Thyroid gland (tissue), 4 donors: ENCODE data around the gene UBAP1. TPM values are rescaled to one million over a fixed set of nuclear protein-coding genes. Genes with fewer than 3 reads are reported as not detected.

Experiments
- DNase-seq, 2 donors: peaks; one replicate each; pipeline ENCODE4 v3.0.0-alpha.2; 2019
- H3K27ac ChIP-seq, 3 donors: fragments of 200-600 bp; sonication (generic); 1 replicate in 2 of 3; 2 replicates in 1 of 3; pipeline ENCODE4 v1.5.1; 2016 to 2019; ENCODE audit warnings: mild to moderate bottlenecking in 1 of 3, moderate library complexity in 1 of 3
- H3K27me3 ChIP-seq: fragments of 200-600 bp; sonication (generic); one replicate; pipeline ENCODE4 v1.5.1; 2019
- H3K36me3 ChIP-seq, 2 donors: fragments of 200-600 bp; sonication (generic); one replicate each; pipeline ENCODE4 v1.5.1; 2016 to 2019
- H3K4me1 ChIP-seq, 2 donors: fragments of 200-600 bp; sonication (generic); one replicate each; pipeline ENCODE4 v1.5.1; 2017 to 2019
- H3K4me3 ChIP-seq, 3 donors: fragments of 200-600 bp; sonication (generic); replicated peaks in 1 of 3; 1 replicate in 2 of 3; 2 replicates in 1 of 3; pipeline ENCODE4 v1.5.1; 2016; ENCODE audit warnings: mild to moderate bottlenecking in 1 of 3
- H3K9me3 ChIP-seq: fragments of 200-600 bp; sonication (generic); one replicate; pipeline ENCODE4 v1.5.1; 2017
- POLR2A ChIP-seq, 2 donors: fragments of 450-650 bp; IDR thresholded peaks; one replicate each; pipeline ENCODE4 v1.6.1; 2017; ENCODE audit warnings: antibody characterized with exemption in 2 of 2, mild to moderate bottlenecking in 2 of 2, moderate library complexity in 1 of 2
- WGBS, 2 donors: methylation state at CpG; one replicate each; pipeline ENCODE4 v1.1.5; 2017; 5-methylcytosine and 5-hydroxymethylcytosine counted together
- intact Hi-C: fragments of 100-400 bp; cut with DNase I; formaldehyde crosslinking; loops from one replicate; pipeline ENCODE4 v1.15.1; 2023
- total RNA-seq, 4 donors: library from RNA; depleted of rRNA; stranded (reverse); fragments of >200 nt; gene quantifications; one replicate each; pipeline ENCODE4 v1.2.3, GENCODE V29; 2016
- TF ChIP-seq, protein P1 (sequence below), 6 experiments: fragments of 200-600 bp in 3 of 6; fragments of 450-650 bp in 3 of 6; sonication (generic) in 3 of 6; IDR thresholded peaks; one replicate each; pipeline ENCODE4 v1.5.1; 2016 to 2019; ENCODE audit warnings: antibody characterized with exemption in 6 of 6, mild to moderate bottlenecking in 2 of 6, inconsistent platforms in 1 of 6, moderate library complexity in 1 of 6

UBAP1 gene
- total RNA-seq, 4 donors from 2014 or later: 41.3 to 50.5 (median 44.8) TPM

DNA sequence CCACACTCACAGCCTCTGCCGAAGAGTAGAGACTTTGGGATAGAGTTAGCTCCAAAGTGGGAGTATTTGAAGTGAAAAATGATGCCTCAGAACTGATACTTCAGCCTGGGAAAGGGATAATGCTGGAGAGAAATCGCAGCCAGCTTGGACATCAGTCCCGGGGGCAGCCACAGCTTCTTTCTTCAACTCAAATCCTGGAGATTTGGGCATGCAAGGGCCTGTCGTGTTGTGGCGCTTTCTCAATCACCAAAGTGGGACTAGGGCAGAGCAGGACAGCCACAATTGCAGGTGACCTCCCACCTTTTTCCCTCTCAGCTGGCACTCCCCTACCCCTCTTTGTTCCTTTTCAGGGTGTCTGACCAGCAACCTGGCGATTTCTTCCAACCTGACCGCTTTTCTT lies 70.4 kb downstream of the UBAP1 start:
- H3K4me1 ChIP-seq: peaks cover 0 to 16% of the 10 kb centered on the region in 2 donors
- H3K4me3 ChIP-seq: no peak overlapping the region
- H3K9me3 ChIP-seq: no peaks in the 10 kb centered on the region
- 91 to 93% methylated on average over 7 of the region's 7 CpGs for whole genome bisulfite sequencing, 2 donors
- peaks cover 26 to 30% of the 10 kb centered on the region in 2 donors for H3K36me3 ChIP-seq
- no peak overlapping the region for H3K27ac ChIP-seq
- TF ChIP-seq, protein P1, sequence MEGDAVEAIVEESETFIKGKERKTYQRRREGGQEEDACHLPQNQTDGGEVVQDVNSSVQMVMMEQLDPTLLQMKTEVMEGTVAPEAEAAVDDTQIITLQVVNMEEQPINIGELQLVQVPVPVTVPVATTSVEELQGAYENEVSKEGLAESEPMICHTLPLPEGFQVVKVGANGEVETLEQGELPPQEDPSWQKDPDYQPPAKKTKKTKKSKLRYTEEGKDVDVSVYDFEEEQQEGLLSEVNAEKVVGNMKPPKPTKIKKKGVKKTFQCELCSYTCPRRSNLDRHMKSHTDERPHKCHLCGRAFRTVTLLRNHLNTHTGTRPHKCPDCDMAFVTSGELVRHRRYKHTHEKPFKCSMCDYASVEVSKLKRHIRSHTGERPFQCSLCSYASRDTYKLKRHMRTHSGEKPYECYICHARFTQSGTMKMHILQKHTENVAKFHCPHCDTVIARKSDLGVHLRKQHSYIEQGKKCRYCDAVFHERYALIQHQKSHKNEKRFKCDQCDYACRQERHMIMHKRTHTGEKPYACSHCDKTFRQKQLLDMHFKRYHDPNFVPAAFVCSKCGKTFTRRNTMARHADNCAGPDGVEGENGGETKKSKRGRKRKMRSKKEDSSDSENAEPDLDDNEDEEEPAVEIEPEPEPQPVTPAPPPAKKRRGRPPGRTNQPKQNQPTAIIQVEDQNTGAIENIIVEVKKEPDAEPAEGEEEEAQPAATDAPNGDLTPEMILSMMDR (IDR thresholded peaks at IDR 0.05): no peak
- no peak for TF ChIP-seq POLR2A (IDR thresholded peaks at IDR 0.05)
- DNase-seq: no peak
- H3K27me3 ChIP-seq: no peaks in the 10 kb centered on the region
- intact Hi-C loops: no loop called here

DNA sequence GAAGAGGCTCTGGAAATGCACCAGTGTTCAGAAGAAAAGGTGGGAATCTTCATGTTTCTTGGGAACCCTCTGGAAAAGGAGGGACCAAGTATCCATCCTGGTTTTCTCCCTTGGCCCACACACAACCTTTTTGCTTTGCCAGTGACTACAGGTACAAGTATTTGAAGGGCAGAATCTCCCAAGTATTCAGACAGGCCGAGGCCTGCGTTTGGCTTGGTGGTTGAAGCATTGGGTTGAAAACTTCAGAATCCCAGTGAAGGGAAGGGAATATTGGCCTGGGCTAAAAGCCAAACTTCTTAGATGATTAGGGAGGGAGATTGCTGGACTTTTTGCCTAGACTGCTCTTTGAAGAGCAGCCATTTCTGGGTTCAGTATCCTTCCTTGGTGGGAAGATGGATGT lies 71.9 kb downstream of the UBAP1 start:
- H3K4me3 ChIP-seq: no peak overlapping the region
- H3K27me3 ChIP-seq: no peaks in the 10 kb centered on the region
- H3K9me3 ChIP-seq: no peaks in the 10 kb centered on the region
- peaks cover 0 to 16% of the 10 kb centered on the region in 2 donors for H3K4me1 ChIP-seq
- H3K36me3 ChIP-seq: peaks cover 26 to 30% of the 10 kb centered on the region in 2 donors
- 88 to 90% methylated on average over 2 of the region's 2 CpGs for WGBS, 2 donors
- DNase-seq: no peak
- TF ChIP-seq, protein P1 (IDR thresholded peaks at IDR 0.05): no peak
- no peak for TF ChIP-seq POLR2A (IDR thresholded peaks at IDR 0.05)
- intact Hi-C loops: no loop called here
- no peak overlapping the region for H3K27ac ChIP-seq

DNA sequence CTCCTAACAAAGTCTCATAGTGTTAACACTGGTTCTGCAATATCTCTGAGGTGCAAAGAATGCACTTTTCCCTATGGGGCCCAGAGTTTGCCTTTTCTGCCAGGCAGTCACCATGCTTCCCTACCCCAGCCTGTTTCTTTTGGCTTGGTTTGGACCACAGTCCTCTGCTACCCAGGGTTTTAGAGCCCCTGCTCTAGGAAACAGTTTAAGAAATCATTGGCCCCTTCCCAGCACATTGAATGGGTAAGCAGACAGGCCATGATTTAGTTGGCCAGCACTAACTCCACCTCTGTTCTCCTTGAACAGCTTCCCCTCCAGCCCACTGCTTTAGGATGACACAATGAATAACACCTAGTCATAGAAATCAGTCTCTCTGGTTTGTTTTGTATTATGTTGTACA lies 73.2 kb downstream of the UBAP1 start:
- Histone ChIP-seq H3K36me3 (peaks cover 21 to 30% of the 10 kb centered on the region in 2 donors), H3K4me3 (no peak overlapping the region), H3K27me3 (no peaks in the 10 kb centered on the region), H3K9me3 (no peaks in the 10 kb centered on the region), H3K4me1 (peaks cover 0 to 16% of the 10 kb centered on the region in 2 donors), H3K27ac (no peak overlapping the region)
- no peak for DNase-seq
- intact Hi-C loops: no loop called here
- no peak for TF ChIP-seq POLR2A (IDR thresholded peaks at IDR 0.05)
- TF ChIP-seq, protein P1 (IDR thresholded peaks at IDR 0.05): no peak

DNA sequence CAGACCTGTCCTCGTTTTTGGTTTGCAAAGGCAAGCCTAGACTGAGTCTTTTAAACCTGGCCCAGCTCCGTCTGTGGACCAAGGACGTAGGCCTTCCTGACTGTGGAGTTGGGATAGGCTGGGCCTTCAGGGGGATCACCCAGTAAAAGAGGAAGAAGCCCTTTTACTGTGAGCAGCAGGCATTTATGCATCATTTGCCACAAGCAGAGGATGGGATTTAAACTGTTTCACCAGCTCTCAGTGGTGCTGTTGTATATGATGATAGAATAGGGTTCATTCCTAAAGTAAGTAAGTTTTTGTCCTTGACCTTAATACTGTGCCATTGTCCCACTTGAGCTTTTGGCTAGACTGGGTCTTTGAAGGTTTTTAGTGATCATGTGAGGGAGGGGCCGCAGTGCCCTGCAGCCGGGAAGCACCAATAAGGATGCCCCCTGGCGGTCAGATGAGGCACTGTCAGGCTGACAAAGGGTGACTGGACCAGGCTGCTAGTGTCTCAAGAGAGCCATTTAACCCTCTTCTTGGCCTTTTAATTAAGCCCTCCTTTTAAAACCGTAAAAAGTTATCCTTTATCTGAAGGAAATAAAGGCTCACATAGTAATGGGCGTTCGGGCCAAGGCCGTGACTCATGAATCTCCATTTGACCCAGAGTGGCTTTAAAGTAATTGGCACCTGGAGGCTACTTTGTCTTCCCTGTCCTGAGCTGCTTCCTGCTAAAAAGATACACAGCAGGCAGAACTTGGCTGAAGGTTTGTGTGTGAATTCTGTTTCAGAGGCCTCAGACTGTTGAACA lies 74.0 kb downstream of the UBAP1 start:
- no peak for TF ChIP-seq POLR2A (IDR thresholded peaks at IDR 0.05)
- TF ChIP-seq, protein P1 (IDR thresholded peaks at IDR 0.05): peak in 4 of 6 experiments; percentile 81 to 96 (median 90)
- Histone ChIP-seq H3K9me3 (no peaks in the 10 kb centered on the region), H3K4me3 (no peak overlapping the region), H3K4me1 (peaks cover 0 to 16% of the 10 kb centered on the region in 2 donors), H3K27ac (no peak overlapping the region), H3K27me3 (no peaks in the 10 kb centered on the region), H3K36me3 (peaks cover 21 to 30% of the 10 kb centered on the region in 2 donors)
- DNase-seq: peak; percentile 65 to 68
- 49 to 50% methylated on average over 10 of the region's 10 CpGs for WGBS, 2 donors
- intact Hi-C loops: no loop called here

DNA sequence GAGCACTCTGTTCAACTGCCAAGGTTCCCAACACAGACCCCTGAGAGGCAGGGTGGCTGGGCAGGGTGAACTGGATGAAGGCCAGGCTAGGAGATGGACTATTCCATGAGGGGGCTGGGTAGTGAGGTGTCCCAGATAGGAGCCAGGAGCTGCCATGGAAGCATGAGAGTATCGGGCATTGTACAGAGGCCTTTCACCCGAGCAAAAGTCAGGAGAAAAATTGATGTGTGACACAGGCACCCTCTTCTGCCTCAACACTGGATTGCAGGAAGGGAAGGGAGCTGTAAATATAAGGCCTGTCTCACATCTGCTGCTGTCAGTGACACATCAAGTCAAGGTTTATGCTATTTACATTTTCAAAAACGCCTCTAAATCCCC lies 74.6 kb downstream of the UBAP1 start:
- Histone ChIP-seq H3K36me3 (peaks cover 19 to 30% of the 10 kb centered on the region in 2 donors), H3K9me3 (no peaks in the 10 kb centered on the region), H3K4me1 (peaks cover 0 to 16% of the 10 kb centered on the region in 2 donors), H3K27ac (no peak overlapping the region), H3K4me3 (no peak overlapping the region), H3K27me3 (no peaks in the 10 kb centered on the region)
- 87 to 93% methylated on average over 3 of the region's 3 CpGs for WGBS, 2 donors
- TF ChIP-seq, protein P1 (IDR thresholded peaks at IDR 0.05): no peak
- no peak for TF ChIP-seq POLR2A (IDR thresholded peaks at IDR 0.05)
- intact Hi-C loops: no loop called here
- no peak for DNase-seq
